ENCODE data around the gene MX2. TPM values are rescaled to one million over a fixed set of nuclear protein-coding genes. Genes with fewer than 3 reads are reported as not detected.

MX2 gene
- total RNA-seq: 0.31 TPM

GRCh38 chr21:41361786-41362604 lies at the start of gene MX2:
Gene MX2, plus strand, starts transcription at chr21:41362027. Its CDS starts 14,880 bp downstream, at chr21:41376907.

GRCh38 chr21:41316200-41317062 lies 45.4 kb upstream of the MX2 start, which contains the start of gene FAM3B:
Gene FAM3B, plus strand, starts transcription at chr21:41316801. Its CDS starts 79 bp downstream, at chr21:41316880.

GRCh38 chr21:41425954-41426675 lies 64.3 kb downstream of the MX2 start, which contains the start of gene MX1:
Gene MX1, plus strand, starts transcription at chr21:41426239. Its CDS starts 5,832 bp downstream, at chr21:41432071.

Other genes starting within 250 kb of the MX2 start
- 7.2 TPM for gene BACE2, start 193.9 kb upstream of the MX2 start, total RNA-seq
- not detected for gene FAM3B, start 45.2 kb upstream of the MX2 start, total RNA-seq
- gene MX1, start 64.2 kb downstream of the MX2 start, total RNA-seq: 6.6 TPM
- not detected for gene TMPRSS2, start 146.1 kb downstream of the MX2 start, total RNA-seq

Data from parietal lobe (tissue), 1 donor.